MM.1S (cell line): ENCODE results near the gene ARHGAP26.

ENCODE experiments used
- DNase-seq: peaks from one replicate; pipeline ENCODE4 v3.0.0-alpha.2; 2015
- H2AFZ ChIP-seq: fragments of 300-600 bp; sonication (generic); 2 replicates; pipeline ENCODE4 v1.6.0; 2016; ENCODE audit warnings: antibody characterized with exemption, low read length
- H3F3A ChIP-seq: fragments of 300-600 bp; sonication (generic); 2 replicates; pipeline ENCODE4 v1.6.1; 2016; ENCODE audit warnings: mild to moderate bottlenecking, antibody characterized with exemption, low read length, moderate library complexity, mixed read lengths; ENCODE audit not compliant: insufficient read depth
- H3K27ac ChIP-seq: fragments of 300-600 bp; sonication (generic); 2 replicates; pipeline ENCODE4 v1.5.1; 2016; ENCODE audit warnings: mild to moderate bottlenecking, low read length
- H3K27me3 ChIP-seq: fragments of 300-600 bp; sonication (generic); replicated peaks from 2 replicates; pipeline ENCODE4 v1.6.0; 2016; ENCODE audit warnings: low read length; ENCODE audit not compliant: insufficient read depth
- H3K36me3 ChIP-seq: fragments of 300-600 bp; sonication (generic); replicated peaks from 2 replicates; pipeline ENCODE4 v1.6.1; 2016; ENCODE audit warnings: mild to moderate bottlenecking, low read length, mixed read lengths; ENCODE audit not compliant: insufficient read depth
- H3K4me1 ChIP-seq: fragments of 300-600 bp; sonication (generic); 2 replicates; pipeline ENCODE4 v1.6.1; 2016; ENCODE audit warnings: low read length, mixed read lengths
- H3K4me2 ChIP-seq: fragments of 300-600 bp; sonication (generic); 2 replicates; pipeline ENCODE4 v1.6.0; 2016; ENCODE audit warnings: low read depth, low read length
- H3K4me3 ChIP-seq: fragments of 300-600 bp; sonication (generic); 2 replicates; pipeline ENCODE4 v1.5.1; 2016; ENCODE audit warnings: low read length, mixed read lengths
- H3K79me2 ChIP-seq: fragments of 300-600 bp; sonication (generic); 2 replicates; pipeline ENCODE4 v1.6.1; 2016; ENCODE audit warnings: mixed run types, low read length, mixed read lengths
- H3K9ac ChIP-seq: fragments of 300-600 bp; sonication (generic); 2 replicates; pipeline ENCODE4 v1.6.1; 2016; ENCODE audit warnings: low read length, mixed read lengths
- H3K9me2 ChIP-seq: fragments of 300-600 bp; sonication (generic); replicated peaks from 2 replicates; pipeline ENCODE4 v1.6.1; 2016; ENCODE audit warnings: mild to moderate bottlenecking, low read length, mixed read lengths; ENCODE audit not compliant: insufficient read depth
- H3K9me3 ChIP-seq: fragments of 300-600 bp; sonication (generic); replicated peaks from 2 replicates; pipeline ENCODE4 v1.6.1; 2016; ENCODE audit warnings: mild to moderate bottlenecking, low read length, mixed read lengths; ENCODE audit not compliant: insufficient read depth
- H4K20me1 ChIP-seq: fragments of 300-600 bp; sonication (generic); 2 replicates; pipeline ENCODE4 v1.6.1; 2016; ENCODE audit warnings: mild to moderate bottlenecking, low read length, moderate library complexity, mixed read lengths; ENCODE audit not compliant: insufficient read depth
- EZH2 ChIP-seq: fragments of 300-600 bp; sonication (generic); optimal IDR thresholded peaks from 2 replicates; pipeline ENCODE3; 2017; ENCODE audit warnings: low read depth, mild to moderate bottlenecking, antibody characterized with exemption, low read length, mixed read lengths
- EZH2phosphoT487 ChIP-seq: fragments of 300-600 bp; sonication (generic); IDR thresholded peaks from 2 replicates; pipeline ENCODE4 v1.6.1; 2018; ENCODE audit warnings: antibody characterized with exemption, low read length
- TF ChIP-seq, protein P1 (sequence below): fragments of 300-600 bp; sonication (generic); IDR thresholded peaks from 2 replicates; pipeline ENCODE4 v1.5.1; 2016; ENCODE audit warnings: antibody characterized with exemption, low read length, mixed read lengths

ARHGAP26 gene

DNA sequence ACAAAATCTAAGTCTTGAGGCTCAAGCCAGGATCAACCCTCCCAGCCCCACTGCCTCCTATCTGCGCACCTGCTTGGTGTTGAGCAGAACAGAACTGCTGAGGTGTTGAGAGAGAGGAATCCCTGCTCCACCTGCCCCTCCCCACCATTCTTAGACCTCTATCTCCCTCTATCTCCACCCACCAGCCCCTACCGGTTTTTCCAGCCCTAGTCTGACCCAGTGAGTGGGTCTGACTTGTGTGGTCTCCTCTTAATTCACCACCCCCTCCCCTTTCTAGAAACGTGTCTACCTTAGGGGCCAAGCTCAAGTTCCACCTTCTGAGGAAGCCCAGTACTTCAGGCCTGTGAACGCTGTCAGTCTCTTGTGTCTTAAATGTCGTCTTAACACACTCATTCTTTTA is 93.7 kb downstream of the ARHGAP26 start:
- Histone ChIP-seq H3K4me3 (no peak overlapping the region), H3K27me3 (no peaks in the 10 kb centered on the region), H3K79me2 (no peaks in the 10 kb centered on the region), H3K9ac (no peak overlapping the region), H4K20me1 (no peaks in the 10 kb centered on the region), H3K36me3 (no peaks in the 10 kb centered on the region), H3K27ac (no peak overlapping the region), H3K4me2 (no peak overlapping the region), H3F3A (no peaks in the 10 kb centered on the region), H3K9me3 (no peaks in the 10 kb centered on the region), H3K4me1 (no peaks in the 10 kb centered on the region; the same call in 1 of the 2 replicates), H2AFZ (no peak overlapping the region), H3K9me2 (no peaks in the 10 kb centered on the region)
- no peak for DNase-seq
- TF ChIP-seq EZH2phosphoT487 (no peak), EZH2 (no peak)
- TF ChIP-seq, protein P1, sequence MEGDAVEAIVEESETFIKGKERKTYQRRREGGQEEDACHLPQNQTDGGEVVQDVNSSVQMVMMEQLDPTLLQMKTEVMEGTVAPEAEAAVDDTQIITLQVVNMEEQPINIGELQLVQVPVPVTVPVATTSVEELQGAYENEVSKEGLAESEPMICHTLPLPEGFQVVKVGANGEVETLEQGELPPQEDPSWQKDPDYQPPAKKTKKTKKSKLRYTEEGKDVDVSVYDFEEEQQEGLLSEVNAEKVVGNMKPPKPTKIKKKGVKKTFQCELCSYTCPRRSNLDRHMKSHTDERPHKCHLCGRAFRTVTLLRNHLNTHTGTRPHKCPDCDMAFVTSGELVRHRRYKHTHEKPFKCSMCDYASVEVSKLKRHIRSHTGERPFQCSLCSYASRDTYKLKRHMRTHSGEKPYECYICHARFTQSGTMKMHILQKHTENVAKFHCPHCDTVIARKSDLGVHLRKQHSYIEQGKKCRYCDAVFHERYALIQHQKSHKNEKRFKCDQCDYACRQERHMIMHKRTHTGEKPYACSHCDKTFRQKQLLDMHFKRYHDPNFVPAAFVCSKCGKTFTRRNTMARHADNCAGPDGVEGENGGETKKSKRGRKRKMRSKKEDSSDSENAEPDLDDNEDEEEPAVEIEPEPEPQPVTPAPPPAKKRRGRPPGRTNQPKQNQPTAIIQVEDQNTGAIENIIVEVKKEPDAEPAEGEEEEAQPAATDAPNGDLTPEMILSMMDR, result no peak

DNA sequence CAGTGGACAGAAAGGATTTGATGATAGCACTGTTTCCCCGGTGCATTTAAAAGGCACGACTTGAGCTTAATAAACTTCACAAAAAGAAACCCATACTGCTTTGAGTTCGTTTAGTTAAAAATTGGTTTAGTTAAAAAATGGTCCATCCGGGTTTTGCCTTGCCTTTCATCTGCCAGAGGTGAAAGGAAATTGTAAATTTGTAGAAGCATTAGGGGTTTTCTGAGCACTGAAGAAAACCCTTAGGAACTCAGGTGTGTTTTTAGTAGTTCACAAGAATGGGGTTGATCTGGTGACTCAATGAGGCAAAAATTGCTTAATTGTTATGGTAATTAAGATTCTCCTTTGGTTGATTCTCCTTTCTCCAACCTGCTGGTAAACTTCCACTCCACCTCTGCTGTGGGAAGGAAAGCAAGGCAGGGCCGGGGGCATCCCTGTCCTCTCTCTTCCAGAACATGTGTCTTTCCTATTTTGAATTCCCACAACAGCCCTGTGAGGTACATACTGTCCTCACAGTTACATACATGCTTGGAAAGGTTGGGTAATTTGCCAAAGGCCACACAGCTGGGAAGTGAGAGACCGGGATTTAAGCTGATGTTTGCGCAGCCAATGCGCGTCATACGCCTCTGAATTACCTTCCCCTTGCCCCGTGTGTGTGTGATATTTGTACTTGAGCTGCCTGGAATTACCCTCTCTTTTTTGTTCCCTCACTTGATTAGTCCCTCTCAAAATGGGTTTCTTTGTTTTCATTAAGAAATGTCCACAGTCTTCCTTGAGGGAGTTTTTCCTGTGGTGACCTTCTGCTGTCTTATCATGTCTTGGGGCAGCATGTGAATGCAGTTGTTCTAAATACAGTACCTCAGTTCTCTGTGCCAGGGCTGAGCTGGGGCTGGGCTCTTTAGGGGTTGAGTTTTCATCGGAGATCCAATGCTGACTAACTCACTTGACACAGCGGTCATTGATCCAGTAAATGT is 94.4 kb downstream of the ARHGAP26 start:
- Histone ChIP-seq H2AFZ (no peak overlapping the region), H3K9ac (no peak overlapping the region), H3K9me3 (no peaks in the 10 kb centered on the region), H3F3A (no peaks in the 10 kb centered on the region), H4K20me1 (no peaks in the 10 kb centered on the region), H3K36me3 (no peaks in the 10 kb centered on the region), H3K9me2 (no peaks in the 10 kb centered on the region), H3K4me2 (no peak overlapping the region), H3K4me3 (no peak overlapping the region), H3K79me2 (no peaks in the 10 kb centered on the region), H3K27me3 (no peaks in the 10 kb centered on the region), H3K27ac (no peak overlapping the region), H3K4me1 (no peaks in the 10 kb centered on the region; the same call in 1 of the 2 replicates)
- no peak for DNase-seq
- no peak for TF ChIP-seq EZH2phosphoT487
- no peak for TF ChIP-seq EZH2
- TF ChIP-seq, protein P1, result no peak

DNA sequence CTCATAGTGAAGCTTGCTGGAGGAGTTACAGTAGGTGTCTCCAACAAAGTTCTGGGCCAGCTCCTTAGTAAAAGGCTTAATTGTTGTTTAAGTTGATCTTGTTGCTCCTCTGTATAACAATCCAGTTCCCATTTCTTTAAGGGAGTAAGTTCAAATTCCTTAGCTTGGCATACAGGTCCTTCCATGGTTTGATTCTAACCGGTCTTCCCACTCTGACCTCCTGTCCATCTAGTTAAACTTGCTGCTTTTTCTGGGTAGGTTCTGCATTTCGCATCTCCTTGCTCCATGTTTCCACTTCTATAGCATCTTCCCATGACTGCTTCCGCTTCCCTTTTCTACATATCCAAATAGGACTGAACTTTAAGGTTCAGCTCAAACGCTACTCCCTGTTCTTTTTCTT is 95.5 kb downstream of the ARHGAP26 start:
- Histone ChIP-seq H3K4me1 (no peaks in the 10 kb centered on the region; the same call in 1 of the 2 replicates), H3K27ac (no peak overlapping the region), H3K9me2 (no peaks in the 10 kb centered on the region), H3K4me3 (no peak overlapping the region), H3K27me3 (no peaks in the 10 kb centered on the region), H3F3A (no peaks in the 10 kb centered on the region), H4K20me1 (no peaks in the 10 kb centered on the region), H3K36me3 (no peaks in the 10 kb centered on the region), H2AFZ (no peak overlapping the region), H3K9ac (no peak overlapping the region), H3K9me3 (no peaks in the 10 kb centered on the region), H3K4me2 (no peak overlapping the region), H3K79me2 (no peaks in the 10 kb centered on the region)
- TF ChIP-seq, protein P1, result no peak
- TF ChIP-seq EZH2, result no peak
- TF ChIP-seq EZH2phosphoT487, result no peak
- no peak for DNase-seq
